ENCODE measurements around the gene EYA2.

GRCh38 chr20:47058236-47058635 is 163.6 kb downstream of the EYA2 start:
- no peak for TF ChIP-seq CTCF (IDR thresholded peaks at IDR 0.05)
- no peak for TF ChIP-seq POLR2A (IDR thresholded peaks at IDR 0.05)
- no peak for TF ChIP-seq POLR2AphosphoS5 (IDR thresholded peaks at IDR 0.05; ENCODE audit: insufficient read depth in 1 of 2, low read depth in 1 of 2)
